Mammary epithelial cell (primary cell): ENCODE measurements around the gene MAST4.

Experiments
- EZH2 ChIP-seq: IDR thresholded peaks from 2 replicates; pipeline ENCODE4 v1.6.1; 2012; ENCODE audit warnings: low read length, inconsistent platforms, borderline replicate concordance
- TF ChIP-seq, protein P1 (sequence below), 2 donors: IDR thresholded peaks in 1 of 2; conservative IDR thresholded peaks in 1 of 2; 2 replicates each; pipeline ENCODE4 v1.5.1; 2011 to 2012; ENCODE audit warnings: inconsistent platforms in 2 of 2, low read length in 2 of 2, mild to moderate bottlenecking in 2 of 2, control low read depth in 1 of 2, low read depth in 1 of 2; ENCODE audit not compliant: insufficient read depth in 1 of 2; ENCODE audit errors: extremely low read depth in 1 of 2

- TF ChIP-seq, protein P1, sequence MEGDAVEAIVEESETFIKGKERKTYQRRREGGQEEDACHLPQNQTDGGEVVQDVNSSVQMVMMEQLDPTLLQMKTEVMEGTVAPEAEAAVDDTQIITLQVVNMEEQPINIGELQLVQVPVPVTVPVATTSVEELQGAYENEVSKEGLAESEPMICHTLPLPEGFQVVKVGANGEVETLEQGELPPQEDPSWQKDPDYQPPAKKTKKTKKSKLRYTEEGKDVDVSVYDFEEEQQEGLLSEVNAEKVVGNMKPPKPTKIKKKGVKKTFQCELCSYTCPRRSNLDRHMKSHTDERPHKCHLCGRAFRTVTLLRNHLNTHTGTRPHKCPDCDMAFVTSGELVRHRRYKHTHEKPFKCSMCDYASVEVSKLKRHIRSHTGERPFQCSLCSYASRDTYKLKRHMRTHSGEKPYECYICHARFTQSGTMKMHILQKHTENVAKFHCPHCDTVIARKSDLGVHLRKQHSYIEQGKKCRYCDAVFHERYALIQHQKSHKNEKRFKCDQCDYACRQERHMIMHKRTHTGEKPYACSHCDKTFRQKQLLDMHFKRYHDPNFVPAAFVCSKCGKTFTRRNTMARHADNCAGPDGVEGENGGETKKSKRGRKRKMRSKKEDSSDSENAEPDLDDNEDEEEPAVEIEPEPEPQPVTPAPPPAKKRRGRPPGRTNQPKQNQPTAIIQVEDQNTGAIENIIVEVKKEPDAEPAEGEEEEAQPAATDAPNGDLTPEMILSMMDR (conservative IDR thresholded peaks at IDR 0.05 in 1 of 2, IDR thresholded peaks at IDR 0.05 in 1 of 2; ENCODE audit: extremely low read depth in 1 of 2, insufficient read depth in 1 of 2, low read depth in 1 of 2, low read length in 2 of 2): no peak
- TF ChIP-seq EZH2: no peak
These were observed 308.0 kb downstream of the MAST4 start for GRCh38 chr5:66904189-66904588.
